ENCODE results near the gene SLC7A5. TPM values are rescaled to one million over a fixed set of nuclear protein-coding genes. Genes with fewer than 3 reads are reported as not detected.
"Not testable (repeated sequence)": the region's sequence is repeated elsewhere in the genome, so short reads cannot be mapped to it uniquely, and the experiment has no call there.

The SLC7A5 gene
- total RNA-seq, 1 experiment from 2014 or later = 81.7 TPM

GRCh38 chr16:87817370-87817769 lies 51.9 kb downstream of the SLC7A5 start:
- in situ Hi-C loops (cut with HindIII; ENCODE audit: low pct_unique_long_range_greater_than_20kb, low sequenced_read_pairs); DNase-seq (ENCODE audit: low read depth): not testable (repeated sequence)

GRCh38 chr16:87816507-87817100 lies 52.7 kb downstream of the SLC7A5 start:
- in situ Hi-C loops (cut with HindIII; ENCODE audit: low pct_unique_long_range_greater_than_20kb, low sequenced_read_pairs) = no loop called here
- no peak for DNase-seq (ENCODE audit: low read depth)

GRCh38 chr16:87815567-87815966 lies 53.7 kb downstream of the SLC7A5 start:
- no peak for DNase-seq (ENCODE audit: low read depth)
- in situ Hi-C loops (cut with HindIII; ENCODE audit: low pct_unique_long_range_greater_than_20kb, low sequenced_read_pairs) = no loop called here

DNA sequence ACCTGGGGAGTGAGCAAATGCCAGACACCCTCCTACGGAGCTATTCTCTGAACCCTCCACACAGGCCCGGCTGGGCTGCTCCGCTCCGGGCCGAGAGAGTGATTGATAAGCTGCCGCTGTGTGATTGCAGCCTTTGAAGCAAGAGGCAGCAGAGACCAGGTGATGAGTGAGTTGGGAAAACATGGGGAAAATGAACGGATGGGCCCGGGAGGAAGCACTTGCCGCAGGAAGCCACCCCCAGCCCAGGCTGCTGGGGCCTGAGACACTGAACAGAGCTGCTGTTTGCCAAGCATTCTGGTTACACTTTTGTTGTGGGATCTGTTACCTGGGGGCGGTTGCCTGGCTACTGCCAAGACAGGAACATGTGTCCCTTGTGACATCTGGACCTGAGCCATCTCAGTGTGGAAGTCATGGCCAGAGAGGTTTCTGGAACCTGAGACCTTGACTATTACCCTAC lies 57.1 kb downstream of the SLC7A5 start:
- in situ Hi-C loops (cut with HindIII; ENCODE audit: low pct_unique_long_range_greater_than_20kb, low sequenced_read_pairs) = no loop called here
- DNase-seq (ENCODE audit: low read depth) = no peak

GRCh38 chr16:87811454-87811853 lies 57.9 kb downstream of the SLC7A5 start:
- DNase-seq (ENCODE audit: low read depth); in situ Hi-C loops (cut with HindIII; ENCODE audit: low pct_unique_long_range_greater_than_20kb, low sequenced_read_pairs): not testable (repeated sequence)

DNA sequence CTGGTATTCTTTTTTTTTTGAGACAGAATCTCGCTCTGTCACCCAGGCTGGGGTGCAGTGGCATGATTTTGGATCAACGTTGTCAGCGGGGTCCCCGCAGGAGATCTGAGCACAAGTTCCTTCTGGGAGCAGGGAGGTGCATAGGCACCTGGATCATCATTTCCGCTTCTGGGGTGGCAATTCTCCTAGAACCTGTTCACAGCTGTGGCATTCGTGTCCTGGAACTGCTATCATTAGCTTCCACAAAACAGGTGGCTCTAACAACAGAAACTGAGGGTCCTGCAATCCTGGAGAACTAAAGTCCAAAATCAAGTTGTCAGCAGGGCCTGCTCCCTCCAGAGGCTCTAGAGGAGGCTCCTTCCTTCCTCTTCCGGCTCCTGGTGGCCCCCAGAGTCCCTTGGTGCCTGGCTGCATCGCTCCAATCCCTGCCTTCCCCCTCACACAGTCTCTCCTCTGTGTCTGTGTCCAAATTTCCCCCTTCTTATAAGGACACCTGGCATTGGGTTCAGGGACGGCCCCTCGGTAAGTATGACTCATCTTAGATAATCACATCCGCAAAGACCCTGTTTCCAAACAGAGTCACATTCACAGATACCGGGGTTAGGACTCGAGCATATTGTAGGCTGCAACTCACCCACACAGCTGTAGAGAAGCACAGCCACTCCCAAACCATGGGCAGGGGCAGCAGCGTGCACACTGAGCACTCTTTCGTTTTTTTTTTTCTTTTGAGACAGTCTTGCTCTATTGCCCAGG lies 60.0 kb downstream of the SLC7A5 start:
- no peak for DNase-seq (ENCODE audit: low read depth)
- in situ Hi-C loops (cut with HindIII; ENCODE audit: low pct_unique_long_range_greater_than_20kb, low sequenced_read_pairs) = no loop called here

DNA sequence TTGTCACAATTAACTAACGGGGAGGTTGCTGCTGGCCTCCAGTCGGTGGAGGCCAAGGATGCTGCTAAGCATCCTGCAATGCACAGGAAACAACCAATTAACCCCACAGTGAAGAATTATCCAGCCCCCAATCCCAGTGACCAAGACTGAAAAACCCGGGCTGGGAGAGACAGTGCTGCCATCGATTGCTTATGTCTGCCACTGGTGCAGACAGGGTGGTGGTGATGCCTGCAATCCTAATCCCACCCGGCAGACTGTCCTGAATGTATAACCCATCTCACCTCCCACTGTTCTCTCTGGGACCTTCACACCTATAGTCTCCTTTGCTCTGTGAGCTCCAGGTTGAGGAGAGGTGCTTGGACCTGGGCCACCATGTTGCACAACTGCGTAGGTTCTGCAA lies 61.2 kb downstream of the SLC7A5 start:
- in situ Hi-C loops (cut with HindIII; ENCODE audit: low pct_unique_long_range_greater_than_20kb, low sequenced_read_pairs) = no loop called here
- no peak for DNase-seq (ENCODE audit: low read depth)

DNA sequence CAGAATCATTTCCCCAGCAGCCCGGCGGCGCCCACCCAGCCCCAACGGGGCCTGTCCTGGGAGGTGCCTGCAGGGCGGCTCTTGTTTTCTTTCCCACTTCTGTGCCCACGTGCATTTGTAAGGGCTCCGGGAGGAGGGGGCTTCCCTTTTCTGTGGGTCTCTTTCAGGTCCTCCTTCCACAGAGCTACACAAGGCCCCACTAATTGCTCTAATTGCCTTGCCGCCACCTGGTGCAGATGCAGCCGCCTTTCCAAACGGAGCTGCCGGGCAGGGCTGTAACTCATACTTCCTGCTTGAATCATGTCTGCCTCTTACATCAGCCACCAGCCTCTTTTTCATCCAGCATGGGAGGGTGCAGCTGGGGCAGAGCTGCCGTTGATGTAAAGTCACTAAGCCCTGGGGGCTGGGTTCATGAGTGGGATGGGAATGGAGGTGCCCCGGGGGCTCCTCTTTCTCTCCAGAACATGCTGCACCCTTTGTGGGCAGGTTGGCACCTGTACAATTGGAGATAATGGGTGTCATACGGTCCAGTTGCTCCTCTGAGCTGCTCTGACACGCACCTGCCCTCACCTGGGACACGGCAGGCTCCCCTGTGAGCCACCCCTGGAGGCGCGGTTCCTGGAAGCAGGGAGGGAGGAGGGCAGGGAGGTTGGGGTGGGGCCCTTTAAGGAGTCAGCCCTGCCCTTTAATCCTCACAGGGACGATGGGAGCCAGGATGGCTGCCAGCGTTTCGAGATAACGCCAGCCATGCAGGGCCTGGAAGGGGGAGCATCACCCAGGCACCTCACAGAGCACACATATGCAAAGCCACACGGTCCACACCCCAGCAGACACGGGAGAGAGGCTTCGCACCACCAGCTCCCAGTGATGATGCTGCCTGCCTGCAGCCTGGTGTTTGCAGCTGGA lies 62.4 kb downstream of the SLC7A5 start:
- DNase-seq (ENCODE audit: low read depth) = peak; percentile 78
- in situ Hi-C loops (cut with HindIII; ENCODE audit: low pct_unique_long_range_greater_than_20kb, low sequenced_read_pairs) = no loop called here

DNA sequence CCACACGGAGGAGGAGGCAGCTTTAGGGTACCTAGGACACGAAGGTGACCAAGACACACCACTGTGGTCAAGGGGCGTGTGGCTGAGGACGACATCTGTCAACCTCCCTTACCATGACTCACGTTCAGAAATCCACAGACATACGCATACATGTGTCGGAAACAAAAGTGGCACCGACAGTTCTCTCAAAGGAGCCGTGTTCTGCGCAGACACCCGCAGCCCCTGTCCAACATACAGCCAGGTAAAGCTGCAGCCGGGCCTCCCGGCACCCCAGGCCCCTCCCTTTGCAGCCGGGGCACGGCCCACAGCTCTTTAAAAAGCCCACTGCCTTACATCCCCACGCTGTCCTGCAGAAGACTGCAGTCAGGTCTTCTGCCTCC lies 63.1 kb downstream of the SLC7A5 start:
- in situ Hi-C loops (cut with HindIII; ENCODE audit: low pct_unique_long_range_greater_than_20kb, low sequenced_read_pairs) = no loop called here
- DNase-seq (ENCODE audit: low read depth) = no peak

- DNase-seq (ENCODE audit: low read depth) = no peak
- in situ Hi-C loops (cut with HindIII; ENCODE audit: low pct_unique_long_range_greater_than_20kb, low sequenced_read_pairs) = no loop called here
Observed at GRCh38 chr16:87803385-87803784, 65.9 kb downstream of the SLC7A5 start.

DNA sequence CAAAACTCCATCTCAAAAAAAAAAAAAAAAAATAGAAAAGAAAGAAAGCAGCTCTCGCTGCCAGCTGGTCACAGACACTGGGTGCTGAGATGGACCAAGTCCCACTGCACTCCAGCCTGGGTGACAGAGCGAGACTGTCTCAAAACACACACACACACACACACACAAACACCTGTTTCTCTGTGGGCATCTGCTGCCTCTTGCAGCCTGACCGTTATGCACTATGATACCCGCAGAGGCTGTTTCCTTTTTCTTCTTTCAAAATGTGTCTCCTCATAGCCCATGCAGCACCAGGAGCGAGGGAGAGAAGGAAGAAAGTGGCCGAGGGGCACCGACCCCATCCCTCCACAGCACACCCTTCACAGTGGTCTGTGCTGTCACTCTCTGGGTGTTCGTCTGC lies 66.6 kb downstream of the SLC7A5 start:
- in situ Hi-C loops (cut with HindIII; ENCODE audit: low pct_unique_long_range_greater_than_20kb, low sequenced_read_pairs) = no loop called here
- no peak for DNase-seq (ENCODE audit: low read depth)

DNA sequence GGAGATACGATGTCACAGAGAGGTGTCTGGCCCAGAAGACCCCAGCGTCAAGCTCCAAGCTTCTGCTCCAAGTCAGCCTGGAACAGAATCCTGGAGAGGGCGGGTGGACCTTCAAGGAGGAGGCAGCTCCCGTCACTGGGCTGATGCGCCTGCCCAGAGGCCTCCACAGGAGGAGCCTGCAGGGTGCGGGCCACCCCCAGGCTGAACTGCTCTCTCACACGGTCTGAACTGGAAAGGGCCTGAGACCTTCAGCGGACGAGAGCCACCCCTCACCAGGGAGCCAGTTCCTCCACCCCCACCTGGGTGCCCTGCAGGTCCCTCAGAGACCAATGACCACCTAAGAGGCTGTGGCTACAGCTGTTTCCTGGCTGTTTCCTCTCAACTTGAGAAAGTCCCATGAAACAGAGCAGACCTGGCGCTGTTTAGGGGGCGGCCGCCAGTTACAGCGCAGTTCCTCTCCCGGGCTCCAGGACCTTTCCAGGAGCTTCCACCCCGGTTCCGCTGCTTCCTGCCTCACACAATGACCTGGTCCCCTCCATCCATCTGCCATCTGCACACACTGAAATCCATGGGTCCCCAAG lies 67.5 kb downstream of the SLC7A5 start:
- no peak for DNase-seq (ENCODE audit: low read depth)
- in situ Hi-C loops (cut with HindIII; ENCODE audit: low pct_unique_long_range_greater_than_20kb, low sequenced_read_pairs) = no loop called here

GRCh38 chr16:87800497-87800896 lies 68.8 kb downstream of the SLC7A5 start:
- DNase-seq (ENCODE audit: low read depth) = no peak
- in situ Hi-C loops (cut with HindIII; ENCODE audit: low pct_unique_long_range_greater_than_20kb, low sequenced_read_pairs) = no loop called here

DNA sequence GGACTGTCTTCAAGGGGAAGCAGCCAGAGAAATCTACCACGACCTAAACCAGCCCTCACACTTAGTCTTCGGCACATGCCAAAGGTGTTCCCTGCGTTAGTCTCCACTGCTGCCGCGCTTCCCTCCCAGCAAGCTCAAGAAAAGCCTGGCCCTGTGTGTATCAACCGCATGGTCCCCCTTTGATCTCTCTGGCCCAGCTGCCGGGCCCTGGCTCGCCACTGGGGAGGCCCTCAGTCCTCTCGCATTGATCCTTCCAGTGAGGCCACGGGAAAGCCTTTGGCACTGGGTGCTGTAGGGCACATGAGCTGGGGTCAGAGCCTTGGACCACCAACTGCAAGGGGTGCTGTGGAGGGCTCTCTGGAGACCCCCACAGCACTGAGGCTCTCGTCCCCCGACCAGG lies 74.0 kb downstream of the SLC7A5 start:
- DNase-seq (ENCODE audit: low read depth) = no peak
- in situ Hi-C loops (cut with HindIII; ENCODE audit: low pct_unique_long_range_greater_than_20kb, low sequenced_read_pairs) = no loop called here

GRCh38 chr16:87794485-87795078 lies 74.7 kb downstream of the SLC7A5 start:
- in situ Hi-C loops (cut with HindIII; ENCODE audit: low pct_unique_long_range_greater_than_20kb, low sequenced_read_pairs) = no loop called here
- no peak for DNase-seq (ENCODE audit: low read depth)

GRCh38 chr16:87792205-87792565 lies 77.1 kb downstream of the SLC7A5 start:
- in situ Hi-C loops (cut with HindIII; ENCODE audit: low pct_unique_long_range_greater_than_20kb, low sequenced_read_pairs) = no loop called here
- DNase-seq (ENCODE audit: low read depth) = no peak

GRCh38 chr16:87791295-87792204 lies 77.8 kb downstream of the SLC7A5 start:
- in situ Hi-C loops (cut with HindIII; ENCODE audit: low pct_unique_long_range_greater_than_20kb, low sequenced_read_pairs) = no loop called here
- no peak for DNase-seq (ENCODE audit: low read depth)
